ENCODE results near the gene ASTL.
A peak's percentile ranks its signal among the peaks of the same experiment; 100 is the strongest.

ASTL gene

GRCh38 chr2:96130483-96130882 lies 7.8 kb downstream of the ASTL start:
- DNase-seq (ENCODE audit: low read depth in 2 of 3, low spot score in 2 of 3): no peak

- DNase-seq (ENCODE audit: low read depth in 2 of 3, low spot score in 2 of 3): no peak
These were observed 8.7 kb downstream of the ASTL start for GRCh38 chr2:96129528-96130120.

GRCh38 chr2:96128456-96128855 lies 9.8 kb downstream of the ASTL start:
- DNase-seq (ENCODE audit: low read depth in 2 of 3, low spot score in 2 of 3): no peak

GRCh38 chr2:96124406-96125265 lies 13.7 kb downstream of the ASTL start:
- no peak for DNase-seq (ENCODE audit: low read depth in 2 of 3, low spot score in 2 of 3)

- DNase-seq (ENCODE audit: low read depth in 2 of 3, low spot score in 2 of 3): no peak
These were observed 14.4 kb downstream of the ASTL start for GRCh38 chr2:96123936-96124335.

- DNase-seq (ENCODE audit: low read depth in 2 of 3, low spot score in 2 of 3): no peak
These were observed 15.0 kb downstream of the ASTL start for GRCh38 chr2:96123290-96123689.

- DNase-seq (ENCODE audit: low read depth in 2 of 3, low spot score in 2 of 3): no peak
These were observed 15.9 kb downstream of the ASTL start for GRCh38 chr2:96122391-96122790.

GRCh38 chr2:96121414-96121813 lies 16.9 kb downstream of the ASTL start:
- no peak for DNase-seq (ENCODE audit: low read depth in 2 of 3, low spot score in 2 of 3)

GRCh38 chr2:96120991-96121390 lies 17.3 kb downstream of the ASTL start:
- no peak for DNase-seq (ENCODE audit: low read depth in 2 of 3, low spot score in 2 of 3)

- DNase-seq (ENCODE audit: low read depth in 2 of 3, low spot score in 2 of 3): no peak
These were observed 18.1 kb downstream of the ASTL start for GRCh38 chr2:96120091-96120720.

- DNase-seq (ENCODE audit: low read depth in 2 of 3, low spot score in 2 of 3): no peak
These were observed 18.9 kb downstream of the ASTL start for GRCh38 chr2:96119389-96119751.

- DNase-seq (ENCODE audit: low read depth in 2 of 3, low spot score in 2 of 3): no peak
These were observed 19.5 kb downstream of the ASTL start for GRCh38 chr2:96118698-96119388.

- no peak for DNase-seq (ENCODE audit: low read depth in 2 of 3, low spot score in 2 of 3)
These were observed 20.4 kb downstream of the ASTL start for GRCh38 chr2:96117701-96118588.

- peak; percentile 43 to 60 (median 52) for DNase-seq (ENCODE audit: low read depth in 2 of 3, low spot score in 2 of 3)
These were observed 21.3 kb downstream of the ASTL start for GRCh38 chr2:96116879-96117533.

GRCh38 chr2:96116424-96116878 lies 21.9 kb downstream of the ASTL start, which contains the start of gene ADRA2B:
Gene ADRA2B, minus strand, starts transcription at chr2:96116571. Its CDS starts 422 bp downstream, at chr2:96116149.
- peak; percentile 41 to 45 (median 43) for DNase-seq (ENCODE audit: low read depth in 2 of 3, low spot score in 2 of 3)

- no peak for DNase-seq (ENCODE audit: low read depth in 2 of 3, low spot score in 2 of 3)
These were observed 22.5 kb downstream of the ASTL start for GRCh38 chr2:96115631-96116423.

- no peak for DNase-seq (ENCODE audit: low read depth in 2 of 3, low spot score in 2 of 3)
These were observed 23.3 kb downstream of the ASTL start for GRCh38 chr2:96114903-96115581.

GRCh38 chr2:96114546-96114902 lies 23.8 kb downstream of the ASTL start:
- no peak for DNase-seq (ENCODE audit: low read depth in 2 of 3, low spot score in 2 of 3)

- no peak for DNase-seq (ENCODE audit: low read depth in 2 of 3, low spot score in 2 of 3)
These were observed 24.4 kb downstream of the ASTL start for GRCh38 chr2:96113951-96114350.
